ENCODE data around the gene GALNT2. TPM values are rescaled to one million over a fixed set of nuclear protein-coding genes. Genes with fewer than 3 reads are reported as not detected.

GALNT2 gene
- total RNA-seq, 1 experiment from 2014 or later: 152 TPM

DNA sequence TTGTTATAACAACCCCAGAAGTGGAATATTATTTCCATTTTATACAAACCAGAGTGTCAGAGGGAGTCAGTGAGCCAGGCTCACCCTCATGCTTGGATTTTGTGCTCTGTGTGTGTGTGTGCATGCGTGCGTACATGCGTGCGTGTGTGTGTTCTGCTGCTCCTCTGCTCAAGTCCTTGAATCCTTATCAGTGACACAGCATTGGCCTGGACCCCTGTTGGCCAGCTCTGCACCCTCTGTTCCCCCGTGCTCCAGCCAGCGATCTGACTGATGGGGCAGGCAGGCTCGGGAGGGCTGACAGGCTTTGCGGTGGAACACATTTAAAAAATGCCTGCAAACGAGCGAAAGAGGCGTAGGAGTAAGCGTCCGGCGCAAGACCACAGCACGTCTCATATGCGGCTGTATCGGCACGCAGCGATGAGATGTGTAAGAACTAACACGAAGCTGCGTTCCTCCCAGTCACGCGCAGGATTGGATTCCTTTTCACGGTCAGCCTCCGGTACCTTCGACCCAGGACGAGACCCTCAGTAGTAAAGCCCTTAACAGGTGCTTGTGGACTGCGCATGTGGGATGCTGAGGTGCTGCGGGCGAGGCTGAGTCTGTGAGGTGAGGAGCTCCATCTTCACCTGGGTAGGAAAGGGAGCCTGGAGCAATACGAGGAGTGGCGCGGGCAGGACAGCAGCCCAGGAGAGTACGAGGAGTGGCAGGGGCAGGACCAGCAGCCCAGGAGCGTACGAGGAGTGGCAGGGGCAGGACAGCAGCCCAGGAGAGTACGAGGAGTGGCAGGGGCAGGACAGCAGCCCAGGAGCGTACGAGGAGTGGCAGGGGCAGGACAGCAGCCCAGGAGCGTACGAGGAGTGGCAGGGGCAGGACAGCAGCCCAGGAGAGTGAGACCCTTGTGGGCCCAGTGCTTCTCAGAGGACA lies 130.9 kb downstream of the GALNT2 start:
- no peaks in the 10 kb centered on the region; the same call in 1 of the 2 replicates for H3K36me3 ChIP-seq (ENCODE audit: control insufficient read depth, insufficient read depth, low read length)
- ChIA-PET POLR2A (no interaction called here), CTCF (no interaction called here)
- no peaks in the 10 kb centered on the region for H3K4me1 ChIP-seq (ENCODE audit: control insufficient read depth, insufficient read depth, low read length)
- BruUV-seq (replicated peaks): no TSS peak
- TF ChIP-seq, protein P1, sequence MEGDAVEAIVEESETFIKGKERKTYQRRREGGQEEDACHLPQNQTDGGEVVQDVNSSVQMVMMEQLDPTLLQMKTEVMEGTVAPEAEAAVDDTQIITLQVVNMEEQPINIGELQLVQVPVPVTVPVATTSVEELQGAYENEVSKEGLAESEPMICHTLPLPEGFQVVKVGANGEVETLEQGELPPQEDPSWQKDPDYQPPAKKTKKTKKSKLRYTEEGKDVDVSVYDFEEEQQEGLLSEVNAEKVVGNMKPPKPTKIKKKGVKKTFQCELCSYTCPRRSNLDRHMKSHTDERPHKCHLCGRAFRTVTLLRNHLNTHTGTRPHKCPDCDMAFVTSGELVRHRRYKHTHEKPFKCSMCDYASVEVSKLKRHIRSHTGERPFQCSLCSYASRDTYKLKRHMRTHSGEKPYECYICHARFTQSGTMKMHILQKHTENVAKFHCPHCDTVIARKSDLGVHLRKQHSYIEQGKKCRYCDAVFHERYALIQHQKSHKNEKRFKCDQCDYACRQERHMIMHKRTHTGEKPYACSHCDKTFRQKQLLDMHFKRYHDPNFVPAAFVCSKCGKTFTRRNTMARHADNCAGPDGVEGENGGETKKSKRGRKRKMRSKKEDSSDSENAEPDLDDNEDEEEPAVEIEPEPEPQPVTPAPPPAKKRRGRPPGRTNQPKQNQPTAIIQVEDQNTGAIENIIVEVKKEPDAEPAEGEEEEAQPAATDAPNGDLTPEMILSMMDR (IDR thresholded peaks at IDR 0.05): no peak
- TF ChIP-seq, protein P2, sequence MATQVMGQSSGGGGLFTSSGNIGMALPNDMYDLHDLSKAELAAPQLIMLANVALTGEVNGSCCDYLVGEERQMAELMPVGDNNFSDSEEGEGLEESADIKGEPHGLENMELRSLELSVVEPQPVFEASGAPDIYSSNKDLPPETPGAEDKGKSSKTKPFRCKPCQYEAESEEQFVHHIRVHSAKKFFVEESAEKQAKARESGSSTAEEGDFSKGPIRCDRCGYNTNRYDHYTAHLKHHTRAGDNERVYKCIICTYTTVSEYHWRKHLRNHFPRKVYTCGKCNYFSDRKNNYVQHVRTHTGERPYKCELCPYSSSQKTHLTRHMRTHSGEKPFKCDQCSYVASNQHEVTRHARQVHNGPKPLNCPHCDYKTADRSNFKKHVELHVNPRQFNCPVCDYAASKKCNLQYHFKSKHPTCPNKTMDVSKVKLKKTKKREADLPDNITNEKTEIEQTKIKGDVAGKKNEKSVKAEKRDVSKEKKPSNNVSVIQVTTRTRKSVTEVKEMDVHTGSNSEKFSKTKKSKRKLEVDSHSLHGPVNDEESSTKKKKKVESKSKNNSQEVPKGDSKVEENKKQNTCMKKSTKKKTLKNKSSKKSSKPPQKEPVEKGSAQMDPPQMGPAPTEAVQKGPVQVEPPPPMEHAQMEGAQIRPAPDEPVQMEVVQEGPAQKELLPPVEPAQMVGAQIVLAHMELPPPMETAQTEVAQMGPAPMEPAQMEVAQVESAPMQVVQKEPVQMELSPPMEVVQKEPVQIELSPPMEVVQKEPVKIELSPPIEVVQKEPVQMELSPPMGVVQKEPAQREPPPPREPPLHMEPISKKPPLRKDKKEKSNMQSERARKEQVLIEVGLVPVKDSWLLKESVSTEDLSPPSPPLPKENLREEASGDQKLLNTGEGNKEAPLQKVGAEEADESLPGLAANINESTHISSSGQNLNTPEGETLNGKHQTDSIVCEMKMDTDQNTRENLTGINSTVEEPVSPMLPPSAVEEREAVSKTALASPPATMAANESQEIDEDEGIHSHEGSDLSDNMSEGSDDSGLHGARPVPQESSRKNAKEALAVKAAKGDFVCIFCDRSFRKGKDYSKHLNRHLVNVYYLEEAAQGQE (IDR thresholded peaks at IDR 0.05; ENCODE audit: insufficient read depth in 1 of 2, low read depth in 2 of 2, low read length in 1 of 2): no peak
- TF ChIP-seq SIN3A (IDR thresholded peaks at IDR 0.05; ENCODE audit: borderline replicate concordance, insufficient read depth, low read depth, low read length): no peak
- no peak for TF ChIP-seq POLR2AphosphoS5 (IDR thresholded peaks at IDR 0.05; ENCODE audit: low read depth, low read length)
- TF ChIP-seq TCF7L2 (IDR thresholded peaks at IDR 0.05; ENCODE audit: low read depth, low read length): no peak
- intact Hi-C loops (cut with micrococcal nuclease; ENCODE audit: unreplicated experiment) (no loop called here), in situ Hi-C loops (cut with HindIII; ENCODE audit: low pct_unique_long_range_greater_than_20kb, low sequenced_read_pairs) (no loop called here)
- ATAC-seq: no peak
- H3K9me3 ChIP-seq (ENCODE audit: control insufficient read depth, insufficient read depth, low read depth, low read length): no peaks in the 10 kb centered on the region
- H3K27ac ChIP-seq (ENCODE audit: low read length): no peak overlapping the region
- no peaks in the 10 kb centered on the region for H3K27me3 ChIP-seq (ENCODE audit: control insufficient read depth, insufficient read depth, low read length)
- no peak for DNase-seq (ENCODE audit: low read depth, low spot score)
- no peak overlapping the region for H3K4me3 ChIP-seq (ENCODE audit: low read depth in 2 of 2, low read length in 2 of 2)

DNA sequence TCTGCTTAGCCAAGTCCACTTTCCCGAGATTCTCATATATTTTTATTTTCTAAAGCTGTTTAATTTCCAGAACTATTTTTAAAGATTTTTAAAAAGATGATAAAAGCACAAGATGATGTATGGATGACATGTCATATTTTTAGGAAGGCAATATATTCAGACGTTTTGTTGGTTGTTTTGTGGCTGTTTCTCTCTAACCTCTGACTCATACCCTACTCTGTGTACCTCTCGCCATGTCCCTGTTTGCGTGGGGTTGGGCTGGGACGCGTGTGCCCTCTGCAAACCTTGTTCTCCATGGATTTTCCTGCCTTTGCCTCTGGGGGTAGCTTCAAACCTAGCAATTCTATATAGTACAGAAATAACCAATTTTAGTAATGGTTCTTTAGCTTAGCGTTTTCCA lies 132.0 kb downstream of the GALNT2 start:
- no TSS peak for BruUV-seq (replicated peaks)
- DNase-seq (ENCODE audit: low read depth, low spot score) (no peak), ATAC-seq (no peak)
- no peak overlapping the region for H3K4me3 ChIP-seq (ENCODE audit: low read depth in 2 of 2, low read length in 2 of 2)
- ChIA-PET POLR2A (no interaction called here), CTCF (no interaction called here)
- in situ Hi-C loops (cut with HindIII; ENCODE audit: low pct_unique_long_range_greater_than_20kb, low sequenced_read_pairs): no loop called here
- intact Hi-C loops (cut with micrococcal nuclease; ENCODE audit: unreplicated experiment): no loop called here
- H3K36me3 ChIP-seq (ENCODE audit: control insufficient read depth, insufficient read depth, low read length): no peaks in the 10 kb centered on the region; the same call in 1 of the 2 replicates
- TF ChIP-seq TCF7L2 (IDR thresholded peaks at IDR 0.05; ENCODE audit: low read depth, low read length) (no peak), SIN3A (IDR thresholded peaks at IDR 0.05; ENCODE audit: borderline replicate concordance, insufficient read depth, low read depth, low read length) (no peak), POLR2AphosphoS5 (IDR thresholded peaks at IDR 0.05; ENCODE audit: low read depth, low read length) (no peak)
- TF ChIP-seq, protein P1 (IDR thresholded peaks at IDR 0.05): no peak
- TF ChIP-seq, protein P2 (IDR thresholded peaks at IDR 0.05; ENCODE audit: insufficient read depth in 1 of 2, low read depth in 2 of 2, low read length in 1 of 2): no peak
- H3K27me3 ChIP-seq (ENCODE audit: control insufficient read depth, insufficient read depth, low read length): no peaks in the 10 kb centered on the region
- H3K4me1 ChIP-seq (ENCODE audit: control insufficient read depth, insufficient read depth, low read length): no peaks in the 10 kb centered on the region
- H3K9me3 ChIP-seq (ENCODE audit: control insufficient read depth, insufficient read depth, low read depth, low read length): no peaks in the 10 kb centered on the region
- H3K27ac ChIP-seq (ENCODE audit: low read length): no peak overlapping the region
